AG09319 (cell line): Measurements from ENCODE around the gene COMMD6.

Source experiments
- DNase-seq: peaks from one replicate; pipeline ENCODE4 v3.0.0-alpha.2; 2010; ENCODE audit warnings: low read depth; ENCODE audit errors: extremely low read depth
- CTCF ChIP-seq: IDR thresholded peaks from 2 replicates; pipeline ENCODE4 v1.5.1; 2011; ENCODE audit warnings: low read depth, mild to moderate bottlenecking, inconsistent platforms, low read length, moderate library complexity

The COMMD6 gene

GRCh38 chr13:75491376-75491775 lies 46.3 kb downstream of the COMMD6 start:
- DNase-seq, result no peak
- TF ChIP-seq CTCF, result no peak

GRCh38 chr13:75489502-75490263 lies 48.0 kb downstream of the COMMD6 start:
- TF ChIP-seq CTCF, result no peak
- peak; percentile 45 for DNase-seq

GRCh38 chr13:75486146-75487062 lies 51.2 kb downstream of the COMMD6 start:
- TF ChIP-seq CTCF, result no peak
- DNase-seq, result no peak

- no peak for DNase-seq
These were observed 52.2 kb downstream of the COMMD6 start for GRCh38 chr13:75485286-75486062.

GRCh38 chr13:75482820-75483079 lies 54.9 kb downstream of the COMMD6 start:
- no peak for DNase-seq

More at GRCh38 chr13:75485286-75486062, 52.2 kb downstream of the COMMD6 start:
- no peak for TF ChIP-seq CTCF

GRCh38 chr13:75482070-75482819 lies 55.4 kb downstream of the COMMD6 start, which contains the start of gene TBC1D4:
Gene TBC1D4, minus strand, starts transcription at chr13:75482169. Its CDS starts 402 bp downstream, at chr13:75481767.
- TF ChIP-seq CTCF, result peak; percentile 88
- peak; percentile 67 for DNase-seq

More at GRCh38 chr13:75482820-75483079, 54.9 kb downstream of the COMMD6 start:
- TF ChIP-seq CTCF, result no peak
